Vagina (tissue), 2 donors: ENCODE data around the gene POLR1B.

Experiments used
- CTCF ChIP-seq, 3 experiments: fragments of 450-650 bp in 2 of 3; fragments of 200-600 bp in 1 of 3; sonication (generic) in 1 of 3; IDR thresholded peaks; one replicate each; pipeline ENCODE4 v1.5.1; 2017 to 2019; ENCODE audit warnings: antibody characterized with exemption in 3 of 3, mild to moderate bottlenecking in 2 of 3, moderate library complexity in 2 of 3
- POLR2AphosphoS5 ChIP-seq, 2 donors: sonication (generic); formaldehyde crosslinking; IDR thresholded peaks; one replicate each; pipeline ENCODE4 v1.9.0; 2017; ENCODE audit warnings: antibody characterized with exemption in 2 of 2, mild to moderate bottlenecking in 2 of 2, low read depth in 1 of 2; ENCODE audit not compliant: insufficient read depth in 1 of 2

GRCh38 chr2:112530728-112531127 lies 11.5 kb upstream of the POLR1B start:
- no peak for TF ChIP-seq CTCF (IDR thresholded peaks at IDR 0.05)
- TF ChIP-seq POLR2AphosphoS5 (IDR thresholded peaks at IDR 0.05; ENCODE audit: insufficient read depth in 1 of 2, low read depth in 1 of 2), result no peak
